Tongue (tissue), 3 donors: Measurements from ENCODE around the gene PLK4. TPM values are rescaled to one million over a fixed set of nuclear protein-coding genes. Genes with fewer than 3 reads are reported as not detected.
"Not testable (repeated sequence)": the region's sequence is repeated elsewhere in the genome, so short reads cannot be mapped to it uniquely, and the experiment has no call there.

Experiments used
- DNase-seq: peaks from one replicate; pipeline ENCODE4 v3.0.0-alpha.2; 2015
- small RNA-seq: library from RNA; depleted of rRNA; stranded (forward); fragments of <200 nt; gene quantifications from one replicate; pipeline ENCODE3, GENCODE V24; 2014; ENCODE audit warnings: low replicate concordance
- total RNA-seq: library from RNA; depleted of rRNA; stranded (reverse); fragments of >200 nt; gene quantifications from one replicate; pipeline ENCODE4 v1.2.3, GENCODE V29; 2014

Gene PLK4
- total RNA-seq, 1 donor from 2014 or later: 11.5 TPM

DNA sequence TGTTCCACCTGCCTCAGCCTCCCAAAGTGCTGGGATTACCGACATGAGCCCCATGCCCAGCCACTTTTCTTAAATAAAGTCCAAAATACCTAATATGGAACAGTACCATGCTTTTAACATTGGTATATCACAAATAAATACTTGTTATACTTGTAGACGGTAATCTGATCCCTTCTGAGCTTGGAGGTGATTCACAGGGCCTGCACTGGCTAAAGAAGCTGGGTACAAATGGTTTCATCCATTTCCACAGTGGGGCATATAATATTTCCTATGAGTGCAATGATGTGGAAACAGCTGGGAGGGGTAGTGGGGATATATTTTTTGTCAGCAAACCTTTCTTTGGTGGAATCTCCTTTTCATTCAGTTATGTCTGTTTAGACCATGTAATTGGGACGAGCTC, 35.8 kb downstream of the PLK4 start:
- no peak for DNase-seq

GRCh38 chr4:127917151-127917550, 36.5 kb downstream of the PLK4 start:
- peak; percentile 20 for DNase-seq

DNA sequence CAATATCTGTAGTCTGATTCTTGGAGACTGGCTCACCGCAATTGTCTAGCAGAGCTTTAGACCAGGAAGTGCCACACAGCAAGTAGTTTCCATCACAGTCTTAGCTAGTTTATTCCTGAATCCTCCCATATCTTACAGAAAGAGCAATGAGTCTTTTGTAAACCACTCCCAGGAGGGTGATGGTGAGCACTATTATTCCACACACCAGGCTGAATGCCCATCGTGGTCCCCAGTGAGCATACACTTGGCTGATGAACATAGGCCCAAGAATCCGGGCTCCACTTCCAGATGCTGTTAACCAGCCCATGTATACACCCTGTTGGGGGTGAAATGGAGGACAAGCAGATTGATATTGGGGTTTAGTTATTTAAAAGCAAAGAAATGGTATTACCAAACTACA, 39.8 kb downstream of the PLK4 start:
- DNase-seq: no peak

DNA sequence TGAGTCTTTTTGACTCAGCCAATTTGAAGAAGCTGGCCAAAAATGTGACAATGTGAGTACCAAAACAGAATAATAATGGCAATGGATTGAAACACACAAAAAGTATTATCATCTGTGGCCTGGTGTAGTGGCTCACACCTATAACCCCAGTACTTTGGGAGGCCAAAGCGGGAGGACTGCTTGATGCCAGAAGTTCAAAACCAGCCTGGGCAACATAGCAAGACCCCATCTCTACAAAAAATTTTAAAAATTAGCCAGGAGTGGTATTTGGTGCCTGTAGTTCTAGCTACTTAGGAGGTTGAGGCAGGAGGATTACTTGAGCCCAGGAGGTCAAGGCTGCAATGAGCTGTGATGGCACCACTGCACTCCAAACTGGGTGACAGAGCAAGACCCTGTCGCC, 41.5 kb downstream of the PLK4 start:
- no peak for DNase-seq

DNA sequence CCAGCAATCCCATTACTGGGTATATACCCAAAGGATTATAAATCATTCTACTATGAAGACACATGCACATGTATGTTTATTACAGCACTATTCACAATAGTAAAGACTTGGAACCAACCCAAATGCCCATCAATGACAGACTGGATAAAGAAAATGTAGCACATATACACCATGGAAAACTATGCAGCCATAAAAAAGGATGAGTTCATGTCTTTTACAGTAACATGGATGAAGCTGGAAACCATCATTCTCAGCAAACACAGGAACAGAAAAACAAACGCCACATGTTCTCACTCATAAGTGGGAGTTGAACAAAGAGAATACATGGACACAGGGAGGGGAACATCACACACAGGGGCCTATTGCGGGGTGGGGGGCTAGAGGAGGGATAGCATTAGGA, 45.0 kb downstream of the PLK4 start:
- not testable (repeated sequence) for DNase-seq

GRCh38 chr4:127930175-127930574, 49.5 kb downstream of the PLK4 start:
- no peak for DNase-seq

- DNase-seq: not testable (repeated sequence)
Measured at GRCh38 chr4:127931836-127932235, 51.1 kb downstream of the PLK4 start.

GRCh38 chr4:127936974-127937373, 56.3 kb downstream of the PLK4 start:
- DNase-seq: no peak

Small RNA genes lying within 50 kb of the gene (small RNA-seq; reads per million reads assigned to genes)
- gene RNU6-583P: not detected

Other genes starting within 250 kb of the PLK4 start
- 14.8 TPM for gene INTU, start 247.9 kb upstream of the PLK4 start, total RNA-seq
- gene SLC25A31, start 150.5 kb upstream of the PLK4 start, total RNA-seq: not detected
- 11.8 TPM for gene HSPA4L, start 98.6 kb upstream of the PLK4 start, total RNA-seq
- 31.6 TPM for gene MFSD8, start 84.3 kb downstream of the PLK4 start, total RNA-seq
- gene ABHD18, start 84.5 kb downstream of the PLK4 start, total RNA-seq: 20.7 TPM
- 32.5 TPM for gene LARP1B, start 180.4 kb downstream of the PLK4 start, total RNA-seq